Measurements from ENCODE around the gene MAZ. TPM values are rescaled to one million over a fixed set of nuclear protein-coding genes. Genes with fewer than 3 reads are reported as not detected.

The MAZ gene
- total and polyA plus RNA-seq, 2 of the 13 experiments (the other 11 are each of a cell fraction or from before 2014, with no cell fraction given) = 203 to 277 TPM

GRCh38 chr16:29811170-29811895 is 5.0 kb downstream of the MAZ start (continued):
- TF ChIP-seq HNF1A (IDR thresholded peaks at IDR 0.05; ENCODE audit: low read depth) = no peak
- no peak for TF ChIP-seq HNF1A (CRISPR knock-in tag; IDR thresholded peaks at IDR 0.05; ENCODE audit: borderline replicate concordance)
- TF ChIP-seq ZBTB34 (CRISPR knock-in tag; IDR thresholded peaks at IDR 0.05) = no peak
- peak; percentile 67; the same call in 1 of the 2 replicates for TF ChIP-seq SNAPC4 (CRISPR knock-in tag; IDR thresholded peaks at IDR 0.05)
- 0 out of 2 replicates have a peak, but pooled peaks have one; percentile 57 for TF ChIP-seq ZC3H13 (CRISPR knock-in tag; IDR thresholded peaks at IDR 0.05)
- peak; percentile 68; the same call in 1 of the 2 replicates for TF ChIP-seq ZXDC (CRISPR knock-in tag; IDR thresholded peaks at IDR 0.05)
- no peak for TF ChIP-seq KAT2B (IDR thresholded peaks at IDR 0.05; ENCODE audit: borderline replicate concordance, low read depth, low read length)
- no peak for TF ChIP-seq ELF3 (CRISPR knock-in tag; IDR thresholded peaks at IDR 0.05)
- no peak; the same call in 1 of the 2 replicates for TF ChIP-seq ZNF83 (CRISPR knock-in tag; IDR thresholded peaks at IDR 0.05; ENCODE audit: borderline replicate concordance)
- TF ChIP-seq FOXM1 (CRISPR knock-in tag; IDR thresholded peaks at IDR 0.05) = no peak

Data from HepG2 (cell line).